ENCODE results near the gene INSR.

INSR gene

DNA sequence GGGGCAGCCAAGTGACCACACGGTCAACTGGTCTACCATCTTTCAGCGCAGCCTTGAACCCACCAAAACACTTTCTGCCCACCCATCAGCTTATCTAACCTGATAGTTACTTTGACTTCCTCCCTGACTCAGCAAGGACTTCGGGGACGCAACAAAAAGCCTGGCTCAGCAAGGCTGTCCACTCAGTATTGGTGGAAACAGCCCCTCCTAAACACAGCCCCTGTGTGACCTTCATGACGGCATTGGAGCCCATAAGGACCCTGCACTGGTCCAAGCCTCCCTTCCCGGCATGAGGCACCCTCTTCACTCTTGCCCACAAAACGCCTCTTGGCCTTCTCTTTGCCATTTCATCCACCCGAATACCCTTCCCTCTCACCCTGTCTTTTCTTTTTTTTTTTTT, 39.1 kb downstream of the INSR start:
- TF ChIP-seq, protein P1, sequence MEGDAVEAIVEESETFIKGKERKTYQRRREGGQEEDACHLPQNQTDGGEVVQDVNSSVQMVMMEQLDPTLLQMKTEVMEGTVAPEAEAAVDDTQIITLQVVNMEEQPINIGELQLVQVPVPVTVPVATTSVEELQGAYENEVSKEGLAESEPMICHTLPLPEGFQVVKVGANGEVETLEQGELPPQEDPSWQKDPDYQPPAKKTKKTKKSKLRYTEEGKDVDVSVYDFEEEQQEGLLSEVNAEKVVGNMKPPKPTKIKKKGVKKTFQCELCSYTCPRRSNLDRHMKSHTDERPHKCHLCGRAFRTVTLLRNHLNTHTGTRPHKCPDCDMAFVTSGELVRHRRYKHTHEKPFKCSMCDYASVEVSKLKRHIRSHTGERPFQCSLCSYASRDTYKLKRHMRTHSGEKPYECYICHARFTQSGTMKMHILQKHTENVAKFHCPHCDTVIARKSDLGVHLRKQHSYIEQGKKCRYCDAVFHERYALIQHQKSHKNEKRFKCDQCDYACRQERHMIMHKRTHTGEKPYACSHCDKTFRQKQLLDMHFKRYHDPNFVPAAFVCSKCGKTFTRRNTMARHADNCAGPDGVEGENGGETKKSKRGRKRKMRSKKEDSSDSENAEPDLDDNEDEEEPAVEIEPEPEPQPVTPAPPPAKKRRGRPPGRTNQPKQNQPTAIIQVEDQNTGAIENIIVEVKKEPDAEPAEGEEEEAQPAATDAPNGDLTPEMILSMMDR (IDR thresholded peaks at IDR 0.05; ENCODE audit: insufficient read depth, low read length) = no peak
- TF ChIP-seq POLR2AphosphoS5 (IDR thresholded peaks at IDR 0.05; ENCODE audit: low read depth) (no peak), SPI1 (IDR thresholded peaks at IDR 0.05; ENCODE audit: borderline replicate concordance, low read depth) (no peak), GABPA (IDR thresholded peaks at IDR 0.05; ENCODE audit: low read depth) (no peak)
- TF ChIP-seq, protein P2, sequence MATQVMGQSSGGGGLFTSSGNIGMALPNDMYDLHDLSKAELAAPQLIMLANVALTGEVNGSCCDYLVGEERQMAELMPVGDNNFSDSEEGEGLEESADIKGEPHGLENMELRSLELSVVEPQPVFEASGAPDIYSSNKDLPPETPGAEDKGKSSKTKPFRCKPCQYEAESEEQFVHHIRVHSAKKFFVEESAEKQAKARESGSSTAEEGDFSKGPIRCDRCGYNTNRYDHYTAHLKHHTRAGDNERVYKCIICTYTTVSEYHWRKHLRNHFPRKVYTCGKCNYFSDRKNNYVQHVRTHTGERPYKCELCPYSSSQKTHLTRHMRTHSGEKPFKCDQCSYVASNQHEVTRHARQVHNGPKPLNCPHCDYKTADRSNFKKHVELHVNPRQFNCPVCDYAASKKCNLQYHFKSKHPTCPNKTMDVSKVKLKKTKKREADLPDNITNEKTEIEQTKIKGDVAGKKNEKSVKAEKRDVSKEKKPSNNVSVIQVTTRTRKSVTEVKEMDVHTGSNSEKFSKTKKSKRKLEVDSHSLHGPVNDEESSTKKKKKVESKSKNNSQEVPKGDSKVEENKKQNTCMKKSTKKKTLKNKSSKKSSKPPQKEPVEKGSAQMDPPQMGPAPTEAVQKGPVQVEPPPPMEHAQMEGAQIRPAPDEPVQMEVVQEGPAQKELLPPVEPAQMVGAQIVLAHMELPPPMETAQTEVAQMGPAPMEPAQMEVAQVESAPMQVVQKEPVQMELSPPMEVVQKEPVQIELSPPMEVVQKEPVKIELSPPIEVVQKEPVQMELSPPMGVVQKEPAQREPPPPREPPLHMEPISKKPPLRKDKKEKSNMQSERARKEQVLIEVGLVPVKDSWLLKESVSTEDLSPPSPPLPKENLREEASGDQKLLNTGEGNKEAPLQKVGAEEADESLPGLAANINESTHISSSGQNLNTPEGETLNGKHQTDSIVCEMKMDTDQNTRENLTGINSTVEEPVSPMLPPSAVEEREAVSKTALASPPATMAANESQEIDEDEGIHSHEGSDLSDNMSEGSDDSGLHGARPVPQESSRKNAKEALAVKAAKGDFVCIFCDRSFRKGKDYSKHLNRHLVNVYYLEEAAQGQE (IDR thresholded peaks at IDR 0.05; ENCODE audit: insufficient replicate concordance, low read depth) = no peak
- Histone ChIP-seq H3K27ac (replicated peaks) (no peak overlapping the region), H3K27me3 (ENCODE audit: insufficient read depth, poor library complexity, severe bottlenecking) (no peaks in the 10 kb centered on the region), H3K4me3 (replicated peaks; ENCODE audit: insufficient read depth, low read length) (no peak overlapping the region)
- no peak for DNase-seq (ENCODE audit: low read depth in 1 of 2, low spot score in 1 of 2)

DNA sequence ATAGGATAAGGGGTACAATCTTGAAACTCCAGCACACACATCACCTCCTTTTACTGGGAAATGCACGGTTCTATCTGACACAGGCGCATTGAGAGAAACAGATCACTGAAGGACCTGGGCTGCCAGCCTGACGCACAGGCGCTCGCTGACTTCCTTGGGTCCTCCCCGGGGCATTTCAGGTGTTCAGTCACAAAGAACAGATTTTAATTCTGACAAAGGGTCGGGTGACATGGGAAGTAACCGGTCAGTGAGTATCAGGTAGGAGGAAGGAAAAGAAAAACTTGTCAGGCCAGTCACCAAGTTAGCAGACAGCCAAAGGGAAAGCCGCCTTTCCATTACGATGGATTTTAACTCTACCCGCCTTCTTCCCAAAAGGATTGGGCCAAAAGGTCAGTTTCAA, 39.6 kb downstream of the INSR start:
- Histone ChIP-seq H3K27ac (replicated peaks) (no peak overlapping the region), H3K4me3 (replicated peaks; ENCODE audit: insufficient read depth, low read length) (no peak overlapping the region), H3K27me3 (ENCODE audit: insufficient read depth, poor library complexity, severe bottlenecking) (no peaks in the 10 kb centered on the region)
- TF ChIP-seq, protein P2 (IDR thresholded peaks at IDR 0.05; ENCODE audit: insufficient replicate concordance, low read depth) = no peak
- TF ChIP-seq, protein P1 (IDR thresholded peaks at IDR 0.05; ENCODE audit: insufficient read depth, low read length) = no peak
- TF ChIP-seq GABPA (IDR thresholded peaks at IDR 0.05; ENCODE audit: low read depth) = no peak
- TF ChIP-seq POLR2AphosphoS5 (IDR thresholded peaks at IDR 0.05; ENCODE audit: low read depth) = no peak
- no peak for TF ChIP-seq SPI1 (IDR thresholded peaks at IDR 0.05; ENCODE audit: borderline replicate concordance, low read depth)
- DNase-seq (ENCODE audit: low read depth in 1 of 2, low spot score in 1 of 2) = no peak

DNA sequence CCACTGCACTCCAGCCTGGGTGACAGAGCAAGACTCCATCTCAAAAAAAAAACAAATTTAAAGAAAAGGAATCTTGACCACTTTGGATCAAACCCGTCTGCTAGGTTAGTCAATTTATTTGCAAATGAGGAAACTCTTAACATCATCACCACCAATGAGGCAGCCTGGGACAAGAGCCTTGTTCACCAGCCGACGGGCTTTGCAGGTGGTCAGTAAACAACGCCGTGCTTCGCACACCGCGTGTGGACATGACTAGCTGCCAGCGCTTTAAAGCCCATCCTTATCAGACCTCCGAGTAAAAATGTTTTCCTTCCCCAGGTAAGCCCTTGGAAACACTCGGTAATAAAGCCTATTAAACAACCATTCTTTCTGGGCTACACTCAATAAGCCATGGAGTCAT, 41.9 kb downstream of the INSR start:
- H3K27ac ChIP-seq (replicated peaks) = no peak overlapping the region
- no peaks in the 10 kb centered on the region for H3K27me3 ChIP-seq (ENCODE audit: insufficient read depth, poor library complexity, severe bottlenecking)
- no peak overlapping the region for H3K4me3 ChIP-seq (replicated peaks; ENCODE audit: insufficient read depth, low read length)
- TF ChIP-seq POLR2AphosphoS5 (IDR thresholded peaks at IDR 0.05; ENCODE audit: low read depth) (no peak), SPI1 (IDR thresholded peaks at IDR 0.05; ENCODE audit: borderline replicate concordance, low read depth) (no peak), GABPA (IDR thresholded peaks at IDR 0.05; ENCODE audit: low read depth) (no peak)
- TF ChIP-seq, protein P1 (IDR thresholded peaks at IDR 0.05; ENCODE audit: insufficient read depth, low read length) = no peak
- TF ChIP-seq, protein P2 (IDR thresholded peaks at IDR 0.05; ENCODE audit: insufficient replicate concordance, low read depth) = no peak
- DNase-seq (ENCODE audit: low read depth in 1 of 2, low spot score in 1 of 2) = no peak
